Measurements from ENCODE around the gene ANKRD34A. TPM values are rescaled to one million over a fixed set of nuclear protein-coding genes. Genes with fewer than 3 reads are reported as not detected.

The ANKRD34A gene
- total and polyA plus RNA-seq, 2 of the 13 experiments (the other 11 are each of a cell fraction or from before 2014, with no cell fraction given) = 0.05 to 0.07 TPM

GRCh38 chr1:145996433-145997015, 32.1 kb upstream of the ANKRD34A start, which contains the start of gene TXNIP (continued):
- TF ChIP-seq ZNF318 (CRISPR knock-in tag; IDR thresholded peaks at IDR 0.05) = peak; percentile 79; the same call in 1 of the 2 replicates
- no peak for TF ChIP-seq ZFP37 (CRISPR knock-in tag; IDR thresholded peaks at IDR 0.05; ENCODE audit: borderline replicate concordance)
- TF ChIP-seq MTF2 (CRISPR knock-in tag; IDR thresholded peaks at IDR 0.05; ENCODE audit: borderline replicate concordance) = no peak
- no peak for TF ChIP-seq TEAD2 (CRISPR knock-in tag; IDR thresholded peaks at IDR 0.05)
- TF ChIP-seq, protein P1, sequence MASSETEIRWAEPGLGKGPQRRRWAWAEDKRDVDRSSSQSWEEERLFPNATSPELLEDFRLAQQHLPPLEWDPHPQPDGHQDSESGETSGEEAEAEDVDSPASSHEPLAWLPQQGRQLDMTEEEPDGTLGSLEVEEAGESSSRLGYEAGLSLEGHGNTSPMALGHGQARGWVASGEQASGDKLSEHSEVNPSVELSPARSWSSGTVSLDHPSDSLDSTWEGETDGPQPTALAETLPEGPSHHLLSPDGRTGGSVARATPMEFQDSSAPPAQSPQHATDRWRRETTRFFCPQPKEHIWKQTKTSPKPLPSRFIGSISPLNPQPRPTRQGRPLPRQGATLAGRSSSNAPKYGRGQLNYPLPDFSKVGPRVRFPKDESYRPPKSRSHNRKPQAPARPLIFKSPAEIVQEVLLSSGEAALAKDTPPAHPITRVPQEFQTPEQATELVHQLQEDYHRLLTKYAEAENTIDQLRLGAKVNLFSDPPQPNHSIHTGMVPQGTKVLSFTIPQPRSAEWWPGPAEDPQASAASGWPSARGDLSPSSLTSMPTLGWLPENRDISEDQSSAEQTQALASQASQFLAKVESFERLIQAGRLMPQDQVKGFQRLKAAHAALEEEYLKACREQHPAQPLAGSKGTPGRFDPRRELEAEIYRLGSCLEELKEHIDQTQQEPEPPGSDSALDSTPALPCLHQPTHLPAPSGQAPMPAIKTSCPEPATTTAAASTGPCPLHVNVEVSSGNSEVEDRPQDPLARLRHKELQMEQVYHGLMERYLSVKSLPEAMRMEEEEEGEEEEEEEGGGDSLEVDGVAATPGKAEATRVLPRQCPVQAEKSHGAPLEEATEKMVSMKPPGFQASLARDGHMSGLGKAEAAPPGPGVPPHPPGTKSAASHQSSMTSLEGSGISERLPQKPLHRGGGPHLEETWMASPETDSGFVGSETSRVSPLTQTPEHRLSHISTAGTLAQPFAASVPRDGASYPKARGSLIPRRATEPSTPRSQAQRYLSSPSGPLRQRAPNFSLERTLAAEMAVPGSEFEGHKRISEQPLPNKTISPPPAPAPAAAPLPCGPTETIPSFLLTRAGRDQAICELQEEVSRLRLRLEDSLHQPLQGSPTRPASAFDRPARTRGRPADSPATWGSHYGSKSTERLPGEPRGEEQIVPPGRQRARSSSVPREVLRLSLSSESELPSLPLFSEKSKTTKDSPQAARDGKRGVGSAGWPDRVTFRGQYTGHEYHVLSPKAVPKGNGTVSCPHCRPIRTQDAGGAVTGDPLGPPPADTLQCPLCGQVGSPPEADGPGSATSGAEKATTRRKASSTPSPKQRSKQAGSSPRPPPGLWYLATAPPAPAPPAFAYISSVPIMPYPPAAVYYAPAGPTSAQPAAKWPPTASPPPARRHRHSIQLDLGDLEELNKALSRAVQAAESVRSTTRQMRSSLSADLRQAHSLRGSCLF (CRISPR knock-in tag; IDR thresholded peaks at IDR 0.05; ENCODE audit: borderline replicate concordance) = no peak
- TF ChIP-seq, protein P2, sequence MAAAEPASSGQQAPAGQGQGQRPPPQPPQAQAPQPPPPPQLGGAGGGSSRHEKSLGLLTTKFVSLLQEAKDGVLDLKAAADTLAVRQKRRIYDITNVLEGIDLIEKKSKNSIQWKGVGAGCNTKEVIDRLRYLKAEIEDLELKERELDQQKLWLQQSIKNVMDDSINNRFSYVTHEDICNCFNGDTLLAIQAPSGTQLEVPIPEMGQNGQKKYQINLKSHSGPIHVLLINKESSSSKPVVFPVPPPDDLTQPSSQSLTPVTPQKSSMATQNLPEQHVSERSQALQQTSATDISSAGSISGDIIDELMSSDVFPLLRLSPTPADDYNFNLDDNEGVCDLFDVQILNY (CRISPR knock-in tag; conservative IDR thresholded peaks at IDR 0.05) = no peak
- TF ChIP-seq THRA (CRISPR knock-in tag; IDR thresholded peaks at IDR 0.05; ENCODE audit: borderline replicate concordance) = peak; percentile 79; the same call in 1 of the 2 replicates
- TF ChIP-seq CCDC6 (CRISPR knock-in tag; IDR thresholded peaks at IDR 0.05) = peak; percentile 90
- TF ChIP-seq AKAP8 (CRISPR knock-in tag; IDR thresholded peaks at IDR 0.05) = peak; percentile 58; the same call in 1 of the 2 replicates
- no peak for TF ChIP-seq HNRNPUL1 (IDR thresholded peaks at IDR 0.05; ENCODE audit: low read depth, low read length)
- peak; percentile 27; the same call in 1 of the 2 replicates for TF ChIP-seq ZNF510 (CRISPR knock-in tag; IDR thresholded peaks at IDR 0.05; ENCODE audit: low read depth)
- no peak for TF ChIP-seq ZSCAN31 (CRISPR knock-in tag; IDR thresholded peaks at IDR 0.05; ENCODE audit: low read depth)
- no peak for TF ChIP-seq ZNF296 (CRISPR knock-in tag; conservative IDR thresholded peaks at IDR 0.05)
- no peak for TF ChIP-seq RFX1 (IDR thresholded peaks at IDR 0.05)
